IMR-90 (cell line): ENCODE results near the gene ADGRV1. TPM values are rescaled to one million over a fixed set of nuclear protein-coding genes. Genes with fewer than 3 reads are reported as not detected.

ENCODE experiments used
- ATAC-seq: fragments of 200-7000 bp; cut with Tn5 transposase; 2 replicates; pipeline ENCODE4 v1.9.1; 2020; ENCODE audit warnings: low read depth, mild to moderate bottlenecking, moderate library complexity
- BruUV-seq: library from RNA; stranded (reverse); fragments of 400-500 nt; replicated peaks from 2 replicates; lab custom pipeline; 2021; lab: Mats Ljungman, UMichigan
- CTCF ChIA-PET: fragments of 300-600 bp; formaldehyde crosslinking; extraction: SDS; loops from one replicate; lab custom pipeline; 2021; ENCODE audit warnings: antibody characterized with exemption; lab: Yijun Ruan, JAX
- POLR2A ChIA-PET: fragments of 300-600 bp; sonication (Branson Sonifier 250); formaldehyde crosslinking; loops from one replicate; lab custom pipeline; 2022; ENCODE audit warnings: antibody characterized with exemption; ENCODE audit not compliant: unreplicated experiment; lab: Charles Lee
- DNase-seq: peaks from one replicate; pipeline ENCODE4 v3.0.0; 2013
- H2AFZ ChIP-seq: replicated peaks from 2 replicates; pipeline ENCODE3; 2013; ENCODE audit warnings: low read length, mild to moderate bottlenecking; ENCODE audit not compliant: poor library complexity
- H2AK5ac ChIP-seq: 2 replicates; pipeline ENCODE4 v1.6.1; 2013; ENCODE audit warnings: low read depth, low read length, inconsistent platforms
- H2AK9ac ChIP-seq: replicated peaks from 2 replicates; pipeline ENCODE3; 2013; ENCODE audit warnings: mild to moderate bottlenecking, low read depth, low read length, moderate library complexity; ENCODE audit not compliant: poor library complexity
- H2BK120ac ChIP-seq: 2 replicates; pipeline ENCODE4 v1.6.1; 2013; ENCODE audit warnings: low read depth, low read length, inconsistent platforms
- H2BK15ac ChIP-seq: 3 replicates; pipeline ENCODE4 v1.6.1; 2013; ENCODE audit warnings: low read depth, low read length, inconsistent platforms
- H2BK20ac ChIP-seq: 2 replicates; pipeline ENCODE4 v1.6.1; 2013; ENCODE audit warnings: low read depth, mild to moderate bottlenecking, inconsistent platforms, low read length, moderate library complexity
- H2BK5ac ChIP-seq: 2 replicates; pipeline ENCODE4 v1.6.1; 2013; ENCODE audit warnings: mild to moderate bottlenecking, low read depth, low read length, inconsistent platforms; ENCODE audit not compliant: poor library complexity, severe bottlenecking
- H3K14ac ChIP-seq: replicated peaks from 2 replicates; pipeline ENCODE4 v1.6.1; 2013; ENCODE audit warnings: low read depth, low read length, inconsistent platforms
- H3K18ac ChIP-seq: 2 replicates; pipeline ENCODE4 v1.6.1; 2013; ENCODE audit warnings: low read depth, low read length, control low read depth
- H3K23ac ChIP-seq: 2 replicates; pipeline ENCODE4 v1.6.1; 2013; ENCODE audit warnings: low read depth, low read length, inconsistent platforms
- H3K27ac ChIP-seq: 2 replicates; pipeline ENCODE4 v1.5.1; 2013; ENCODE audit warnings: mild to moderate bottlenecking, control low read depth, low read length; ENCODE audit not compliant: insufficient read depth
- H3K27me3 ChIP-seq: 2 replicates; pipeline ENCODE4 v1.6.1; 2013; ENCODE audit warnings: low read length; ENCODE audit not compliant: control insufficient read depth, insufficient read depth
- H3K36me3 ChIP-seq: 2 replicates; pipeline ENCODE4 v1.6.1; 2013; ENCODE audit warnings: low read length, mixed read lengths; ENCODE audit not compliant: control insufficient read depth, insufficient read depth
- H3K4ac ChIP-seq: 2 replicates; pipeline ENCODE4 v1.6.1; 2013; ENCODE audit warnings: low read depth, low read length, inconsistent platforms
- H3K4me1 ChIP-seq: 2 replicates; pipeline ENCODE4 v1.6.1; 2013; ENCODE audit warnings: low read length, mixed read lengths; ENCODE audit not compliant: control insufficient read depth, insufficient read depth
- H3K4me2 ChIP-seq: 2 replicates; pipeline ENCODE4 v1.6.1; 2013; ENCODE audit warnings: low read depth, mild to moderate bottlenecking, control low read depth, low read length, moderate library complexity
- H3K4me3 ChIP-seq: 2 replicates; pipeline ENCODE4 v1.5.1; 2013; ENCODE audit warnings: low read depth, mild to moderate bottlenecking, control low read depth, low read length, moderate library complexity; ENCODE audit not compliant: insufficient read depth
- H3K56ac ChIP-seq: 2 replicates; pipeline ENCODE4 v1.6.1; 2013; ENCODE audit warnings: low read length, inconsistent platforms; ENCODE audit not compliant: insufficient read depth; ENCODE audit errors: extremely low read depth
- H3K79me1 ChIP-seq, 2 experiments: 2 replicates each; pipeline ENCODE4 v1.6.1; 2013; ENCODE audit warnings: low read length in 2 of 2, inconsistent platforms in 1 of 2, low read depth in 1 of 2
- H3K9ac ChIP-seq: 2 replicates; pipeline ENCODE4 v1.6.1; 2013; ENCODE audit warnings: low read depth, low read length, control low read depth
- H3K9me1 ChIP-seq: 2 replicates; pipeline ENCODE4 v1.6.1; 2013; ENCODE audit warnings: low read length, inconsistent platforms; ENCODE audit not compliant: insufficient read depth
- H3K9me3 ChIP-seq: 2 replicates; pipeline ENCODE4 v1.6.1; 2013; ENCODE audit warnings: low read length; ENCODE audit not compliant: control insufficient read depth, insufficient read depth
- H4K20me1 ChIP-seq: 2 replicates; pipeline ENCODE4 v1.6.1; 2013; ENCODE audit warnings: low read length, inconsistent platforms; ENCODE audit not compliant: insufficient read depth
- H4K5ac ChIP-seq: 2 replicates; pipeline ENCODE4 v1.6.1; 2013; ENCODE audit warnings: mild to moderate bottlenecking, low read depth, low read length, control low read depth
- H4K8ac ChIP-seq, 2 experiments: 2 replicates each; pipeline ENCODE4 v1.6.1; 2013; ENCODE audit warnings: low read depth in 2 of 2, low read length in 2 of 2, control low read depth in 1 of 2, inconsistent platforms in 1 of 2
- H4K91ac ChIP-seq: 2 replicates; pipeline ENCODE4 v1.6.1; 2013; ENCODE audit warnings: low read depth, low read length, inconsistent platforms; ENCODE audit not compliant: insufficient read depth
- CEBPB ChIP-seq: IDR thresholded peaks from 2 replicates; pipeline ENCODE4 v1.6.1; 2012; ENCODE audit warnings: low read depth, low read length, improper control_type of control experiment
- MAZ ChIP-seq: IDR thresholded peaks from 2 replicates; pipeline ENCODE4 v1.6.1; 2012; ENCODE audit warnings: low read depth, mild to moderate bottlenecking, low read length, improper control_type of control experiment, moderate library complexity, borderline replicate concordance
- POLR2A ChIP-seq: IDR thresholded peaks from 2 replicates; pipeline ENCODE4 v1.6.1; 2012; ENCODE audit warnings: mild to moderate bottlenecking, low read depth, low read length
- RCOR1 ChIP-seq: IDR thresholded peaks from 2 replicates; pipeline ENCODE4 v1.6.1; 2012; ENCODE audit warnings: mild to moderate bottlenecking, low read length, improper control_type of control experiment; ENCODE audit not compliant: insufficient replicate concordance
- WGBS, 2 experiments: methylation state at CpG; one replicate each; pipeline versions ENCODE4 v1.1.5 to v1.1.7; 2013; ENCODE audit warnings: missing lambda C conversion rate in 2 of 2; ENCODE audit not compliant: insufficient read length in 1 of 2; ENCODE audit errors: extremely low coverage in 2 of 2; 5-methylcytosine and 5-hydroxymethylcytosine counted together
- dilution Hi-C: fragments of 300-500 bp; cut with HindIII; formaldehyde crosslinking; loops from one replicate; pipeline ENCODE4 v1.14.3; 2018; ENCODE audit warnings: low sequenced_read_pairs; ENCODE audit not compliant: unreplicated experiment
- in situ Hi-C: fragments of 300-500 bp; cut with MboI; formaldehyde crosslinking; loops from 3 replicates; pipeline ENCODE4 v1.14.3; 2019; ENCODE audit warnings: low sequenced_read_pairs, inconsistent platforms, mixed read lengths
- intact Hi-C: fragments of 100-400 bp; cut with micrococcal nuclease; formaldehyde crosslinking; loops from 2 replicates; pipeline ENCODE4 v1.10.0; 2022
- polyA plus RNA-seq, 3 experiments: library from polyadenylated mRNA; depleted of rRNA; stranded (reverse); fragments of >200 nt; gene quantifications; 2 replicates each; pipeline ENCODE4 v1.2.3, GENCODE V29; 2012; ENCODE audit warnings: low replicate concordance in 1 of 3
- total RNA-seq: library from RNA; depleted of rRNA; stranded (reverse); fragments of >200 nt; gene quantifications from 2 replicates; pipeline ENCODE4 v1.2.3, GENCODE V29; 2012

The ADGRV1 gene
- total and polyA plus RNA-seq, 2 of the 4 experiments (the other 2 are of a cell fraction) = under 0.01 TPM; not detected in 1

DNA sequence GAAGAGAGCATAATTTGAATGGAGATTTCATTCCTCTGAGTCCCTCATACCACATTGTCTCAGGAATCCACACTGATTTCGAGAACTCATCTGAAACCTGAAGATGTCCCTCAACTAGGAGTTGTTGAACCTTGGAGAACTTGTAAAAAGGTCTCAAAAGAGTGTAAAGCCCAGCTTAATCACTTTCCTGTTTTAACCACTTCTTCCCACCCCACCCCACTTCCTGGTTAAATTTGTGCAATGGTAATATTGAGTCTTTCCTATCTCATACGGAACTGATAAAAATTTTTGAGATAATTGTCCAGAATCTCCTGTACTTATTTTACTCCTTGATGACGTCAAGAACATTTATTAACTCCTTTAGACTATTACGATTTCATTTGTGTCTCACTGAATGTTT is 583.8 kb downstream of the ADGRV1 start:
- no peak overlapping the region for H2BK15ac ChIP-seq
- ChIA-PET POLR2A (no interaction called here), CTCF (interaction anchor here (0.6 to 1.1 kb wide), 2 partner anchors 32 to 954 kb away, joined by 3 read pairs; no protein-coding TSS in a partner anchor)
- intact Hi-C loops = no loop called here
- no peaks in the 10 kb centered on the region for H3K9me3 ChIP-seq
- no peak overlapping the region for H3K9ac ChIP-seq
- H2AFZ ChIP-seq = no peak overlapping the region
- H3K9me1 ChIP-seq = no peaks in the 10 kb centered on the region
- no peak overlapping the region for H2BK120ac ChIP-seq
- DNase-seq = no peak
- no TSS peak for BruUV-seq
- ATAC-seq = no peak
- H3K79me1 ChIP-seq = no peaks in the 10 kb centered on the region
- H2BK20ac ChIP-seq = peak overlapping the region; percentile 11; the same call in 1 of the 2 replicates
- dilution Hi-C loops = no loop called here
- TF ChIP-seq POLR2A (no peak), RCOR1 (no peak), MAZ (no peak), CEBPB (no peak)
- in situ Hi-C loops = no loop called here
- no peak overlapping the region for H2BK5ac ChIP-seq
- WGBS, 2 experiments = no CpG with 5 or more reads among the region's 4 CpGs
- H3K27ac ChIP-seq = no peak overlapping the region
- no peak overlapping the region for H3K56ac ChIP-seq
- no peaks in the 10 kb centered on the region for H4K20me1 ChIP-seq
- no peaks in the 10 kb centered on the region for H3K36me3 ChIP-seq
- no peak overlapping the region for H3K4ac ChIP-seq
- H4K5ac ChIP-seq = no peak overlapping the region
- H3K18ac ChIP-seq = no peak overlapping the region; the same call in 1 of the 2 replicates
- H2AK9ac ChIP-seq = no peak overlapping the region
- no peak overlapping the region for H2AK5ac ChIP-seq
- no peak overlapping the region for H3K4me2 ChIP-seq
- H3K14ac ChIP-seq = peak overlapping the region; percentile 22; the same call in 1 of the 2 replicates
- peaks cover 8% of the 10 kb centered on the region for H3K4me1 ChIP-seq
- no peaks in the 10 kb centered on the region for H3K27me3 ChIP-seq
- H3K23ac ChIP-seq = no peak overlapping the region
- no peak overlapping the region for H4K91ac ChIP-seq
- H4K8ac ChIP-seq = no peak overlapping the region
- no peak overlapping the region for H3K4me3 ChIP-seq
